ENCODE data around the gene GPR107. TPM values are rescaled to one million over a fixed set of nuclear protein-coding genes. Genes with fewer than 3 reads are reported as not detected.

Gene GPR107
- total RNA-seq, 2 experiments from 2014 or later = 10.4 to 24.3 TPM

- POLR2A ChIA-PET = interaction anchor here (0.6 to 3.8 kb wide), 10 partner anchors 10 to 154 kb away, joined by 3 to 22 read pairs (median 4); no protein-coding TSS in a partner anchor
- peak overlapping the region; percentile 94 for H3K4me3 ChIP-seq (ENCODE audit: low read depth, low read length, poor library complexity, severe bottlenecking)
- BruUV-seq (replicated peaks) = no TSS peak
- no peak for DNase-seq (ENCODE audit: low spot score)
- H2AFZ ChIP-seq (ENCODE audit: low read length) = no peak overlapping the region
- peak overlapping the region; percentile 96 for H3K4me2 ChIP-seq (ENCODE audit: low read length)
- H4K20me1 ChIP-seq (ENCODE audit: insufficient read depth, low read length) = peaks cover 4% of the 10 kb centered on the region; the same call in 1 of the 2 replicates
- peak overlapping the region; percentile 98 for H3K27ac ChIP-seq (ENCODE audit: low read depth, low read length, poor library complexity, severe bottlenecking)
- peaks cover 11% of the 10 kb centered on the region for H3K36me3 ChIP-seq (ENCODE audit: insufficient read depth, low read length)
- H3K9me2 ChIP-seq (ENCODE audit: insufficient read depth, low read length) = no peaks in the 10 kb centered on the region
- CTCF ChIA-PET (ENCODE audit: unreplicated experiment) = no interaction called here
- H3K4me1 ChIP-seq (ENCODE audit: insufficient read depth, low read length, poor library complexity, severe bottlenecking) = peaks cover 65% of the 10 kb centered on the region
- H3K79me2 ChIP-seq (ENCODE audit: insufficient read depth, low read depth, low read length) = peaks cover 75% of the 10 kb centered on the region
- no peaks in the 10 kb centered on the region for H3K9me3 ChIP-seq (ENCODE audit: low read length)
- intact Hi-C loops (cut with micrococcal nuclease; ENCODE audit: unreplicated experiment) = loop anchor here (1.0 to 10.0 kb wide), 3 partner anchors 78 to 1356 kb away; partner anchors contain the start of gene SET
- TF ChIP-seq EZH2phosphoT487 (IDR thresholded peaks at IDR 0.05; ENCODE audit: borderline replicate concordance, low read depth, low read length) = no peak
- TF ChIP-seq, protein P1, sequence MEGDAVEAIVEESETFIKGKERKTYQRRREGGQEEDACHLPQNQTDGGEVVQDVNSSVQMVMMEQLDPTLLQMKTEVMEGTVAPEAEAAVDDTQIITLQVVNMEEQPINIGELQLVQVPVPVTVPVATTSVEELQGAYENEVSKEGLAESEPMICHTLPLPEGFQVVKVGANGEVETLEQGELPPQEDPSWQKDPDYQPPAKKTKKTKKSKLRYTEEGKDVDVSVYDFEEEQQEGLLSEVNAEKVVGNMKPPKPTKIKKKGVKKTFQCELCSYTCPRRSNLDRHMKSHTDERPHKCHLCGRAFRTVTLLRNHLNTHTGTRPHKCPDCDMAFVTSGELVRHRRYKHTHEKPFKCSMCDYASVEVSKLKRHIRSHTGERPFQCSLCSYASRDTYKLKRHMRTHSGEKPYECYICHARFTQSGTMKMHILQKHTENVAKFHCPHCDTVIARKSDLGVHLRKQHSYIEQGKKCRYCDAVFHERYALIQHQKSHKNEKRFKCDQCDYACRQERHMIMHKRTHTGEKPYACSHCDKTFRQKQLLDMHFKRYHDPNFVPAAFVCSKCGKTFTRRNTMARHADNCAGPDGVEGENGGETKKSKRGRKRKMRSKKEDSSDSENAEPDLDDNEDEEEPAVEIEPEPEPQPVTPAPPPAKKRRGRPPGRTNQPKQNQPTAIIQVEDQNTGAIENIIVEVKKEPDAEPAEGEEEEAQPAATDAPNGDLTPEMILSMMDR (conservative IDR thresholded peaks at IDR 0.05; ENCODE audit: low read length) = no peak
These were observed 12.6 kb upstream of the GPR107 start for GRCh38 chr9:130040984-130041647.

- ChIA-PET CTCF (ENCODE audit: unreplicated experiment) (no interaction called here), POLR2A (interaction anchor here (0.7 to 3.8 kb wide), 8 partner anchors 9 to 155 kb away, joined by 3 to 22 read pairs (median 4); no protein-coding TSS in a partner anchor)
- Histone ChIP-seq H2AFZ (ENCODE audit: low read length) (no peak overlapping the region), H4K20me1 (ENCODE audit: insufficient read depth, low read length) (no peaks in the 10 kb centered on the region; the same call in 1 of the 2 replicates), H3K4me1 (ENCODE audit: insufficient read depth, low read length, poor library complexity, severe bottlenecking) (peaks cover 64% of the 10 kb centered on the region), H3K4me3 (ENCODE audit: low read depth, low read length, poor library complexity, severe bottlenecking) (peak overlapping the region; percentile 94), H3K4me2 (ENCODE audit: low read length) (peak overlapping the region; percentile 96), H3K79me2 (ENCODE audit: insufficient read depth, low read depth, low read length) (peaks cover 68% of the 10 kb centered on the region), H3K9me3 (ENCODE audit: low read length) (no peaks in the 10 kb centered on the region), H3K27ac (ENCODE audit: low read depth, low read length, poor library complexity, severe bottlenecking) (peak overlapping the region; percentile 98), H3K9me2 (ENCODE audit: insufficient read depth, low read length) (no peaks in the 10 kb centered on the region), H3K36me3 (ENCODE audit: insufficient read depth, low read length) (peaks cover 6% of the 10 kb centered on the region; the same call in 1 of the 2 replicates)
- BruUV-seq (replicated peaks) = no TSS peak
- DNase-seq (ENCODE audit: low spot score) = no peak
- intact Hi-C loops (cut with micrococcal nuclease; ENCODE audit: unreplicated experiment) = loop anchor here (1.0 to 10.0 kb wide), 4 partner anchors 79 to 1357 kb away; partner anchors contain the start of genes C9orf78, SET and USP20
- TF ChIP-seq, protein P1 (conservative IDR thresholded peaks at IDR 0.05; ENCODE audit: low read length) = no peak; the same call in 1 of the 2 replicates
- no peak for TF ChIP-seq EZH2phosphoT487 (IDR thresholded peaks at IDR 0.05; ENCODE audit: borderline replicate concordance, low read depth, low read length)
These were observed 11.9 kb upstream of the GPR107 start for GRCh38 chr9:130041648-130042405.
